Thymus (tissue), 11 donors: ENCODE measurements around the gene TGFBR3. TPM values are rescaled to one million over a fixed set of nuclear protein-coding genes. Genes with fewer than 3 reads are reported as not detected.

Experiments used
- DNase-seq, 9 donors: peaks; one replicate each; pipeline ENCODE4 v3.0.0-alpha.2; 2013; ENCODE audit warnings: low spot score in 9 of 9, low read depth in 6 of 9, missing footprints in 1 of 9
- H3K27ac ChIP-seq, 2 donors: one replicate each; pipeline ENCODE4 v1.5.1; 2013; ENCODE audit warnings: control low read depth in 1 of 2, low read depth in 1 of 2, low read length in 1 of 2, mild to moderate bottlenecking in 1 of 2, moderate library complexity in 1 of 2
- H3K27me3 ChIP-seq, 2 donors: one replicate each; pipeline ENCODE4 v1.5.1; 2013; ENCODE audit warnings: low read length in 1 of 2; ENCODE audit not compliant: control insufficient read depth in 2 of 2, insufficient read depth in 1 of 2
- H3K36me3 ChIP-seq, 2 donors: one replicate each; pipeline ENCODE4 v1.5.1; 2013; ENCODE audit warnings: low read length in 1 of 2, mild to moderate bottlenecking in 1 of 2, moderate library complexity in 1 of 2; ENCODE audit not compliant: control insufficient read depth in 2 of 2, insufficient read depth in 2 of 2
- H3K4me1 ChIP-seq, 2 donors: one replicate each; pipeline ENCODE4 v1.5.1; 2013; ENCODE audit warnings: low read length in 2 of 2; ENCODE audit not compliant: control insufficient read depth in 2 of 2, insufficient read depth in 2 of 2
- H3K4me3 ChIP-seq, 2 donors: one replicate each; pipeline ENCODE4 v1.5.1; 2013; ENCODE audit warnings: low read length in 2 of 2, control low read depth in 1 of 2, mild to moderate bottlenecking in 1 of 2
- H3K9me3 ChIP-seq, 2 donors: one replicate each; pipeline ENCODE4 v1.5.1; 2013; ENCODE audit warnings: low read length in 1 of 2, mild to moderate bottlenecking in 1 of 2; ENCODE audit not compliant: control insufficient read depth in 2 of 2, insufficient read depth in 1 of 2
- WGBS: extraction: QIAGEN DNeasy Blood & Tissue Kit; methylation state at CpG from one replicate; pipeline ENCODE4 v1.1.7; 2013; 5-methylcytosine and 5-hydroxymethylcytosine counted together
- polyA plus RNA-seq: library from polyadenylated mRNA; stranded (reverse); fragments of 200-250 nt; gene quantifications from one replicate; pipeline ENCODE4 v1.2.3, GENCODE V29; 2013
- total RNA-seq: library from RNA; stranded (reverse); fragments of 120-200 nt; gene quantifications from one replicate; pipeline ENCODE4 v1.2.4, GENCODE V29; 2013
- donor health status: healthy.

TGFBR3 gene
- total and polyA plus RNA-seq, 2 donors: 5.4 to 10.1 TPM

DNA sequence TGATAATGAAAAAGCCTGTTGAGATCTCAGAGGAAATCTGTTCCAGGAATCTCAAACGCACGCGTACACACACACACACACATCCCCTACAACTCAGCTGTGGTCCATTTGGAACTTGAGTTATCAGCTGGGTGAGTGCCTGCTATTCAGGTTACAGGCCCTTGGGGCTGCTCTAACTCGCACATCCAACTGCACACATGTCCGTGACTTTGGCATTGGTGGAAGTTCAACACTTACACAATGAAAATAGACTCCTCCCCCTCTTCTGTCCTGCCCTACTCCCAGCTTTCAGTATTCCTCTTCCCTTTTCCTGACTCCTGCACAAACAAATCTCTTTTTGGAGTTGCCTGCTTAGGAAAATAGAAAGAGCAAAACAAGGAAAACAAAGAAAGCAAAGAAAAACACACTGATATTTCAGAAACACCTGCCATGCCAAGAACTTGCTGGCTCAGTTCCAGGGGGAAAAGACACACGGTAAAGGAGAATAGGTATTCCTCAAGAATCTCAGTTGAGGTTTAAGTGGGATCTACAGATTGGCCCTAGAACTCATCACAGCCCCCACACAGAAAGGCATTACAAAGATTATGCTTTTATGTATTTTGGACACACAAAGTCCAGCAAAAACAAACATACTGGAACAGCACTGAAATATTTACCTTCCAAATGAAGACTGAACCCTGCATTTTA lies 140.9 kb downstream of the TGFBR3 start:
- Histone ChIP-seq H3K9me3 (peaks cover 0 to 6% of the 10 kb centered on the region in 2 donors), H3K4me1 (peaks cover 0 to 5% of the 10 kb centered on the region in 2 donors), H3K4me3 (no peak overlapping the region), H3K27ac (peak overlapping the region; percentile 2 to 68), H3K27me3 (no peaks in the 10 kb centered on the region), H3K36me3 (no peaks in the 10 kb centered on the region)
- WGBS: 91% methylated on average over 6 of the region's 6 CpGs
- DNase-seq: peak in 1 of 9 donors; percentile 20

DNA sequence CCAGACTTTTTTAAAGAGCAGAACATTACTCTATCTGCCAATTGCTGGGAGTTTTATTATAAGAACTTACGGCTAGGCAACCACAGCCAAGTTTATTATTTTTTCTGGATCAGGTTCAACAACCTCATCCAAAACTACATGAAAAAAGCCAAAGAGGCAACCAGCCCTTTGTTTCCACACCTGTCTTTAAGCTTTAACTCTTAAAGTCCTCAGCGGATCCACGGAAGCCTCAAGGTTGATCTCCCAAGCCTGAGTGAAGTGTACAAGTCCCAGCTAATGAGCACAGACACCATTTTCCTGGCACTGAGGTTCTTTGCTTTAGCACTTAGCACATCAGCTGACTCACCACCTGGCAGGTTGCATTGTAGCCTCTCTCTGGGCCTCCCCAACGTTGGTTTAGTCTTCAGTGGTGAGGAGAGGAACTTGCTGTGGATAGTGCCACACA lies 143.1 kb downstream of the TGFBR3 start:
- H3K27me3 ChIP-seq: no peaks in the 10 kb centered on the region
- H3K36me3 ChIP-seq: no peaks in the 10 kb centered on the region
- H3K9me3 ChIP-seq: peaks cover 0 to 6% of the 10 kb centered on the region in 2 donors
- WGBS: 78% methylated on average over 4 of the region's 4 CpGs
- H3K4me3 ChIP-seq: no peak overlapping the region
- DNase-seq: peak in 1 of 9 donors; percentile 22
- peak overlapping the region in 1 of 2 donors; percentile 37 for H3K27ac ChIP-seq
- H3K4me1 ChIP-seq: peaks cover 0 to 5% of the 10 kb centered on the region in 2 donors

DNA sequence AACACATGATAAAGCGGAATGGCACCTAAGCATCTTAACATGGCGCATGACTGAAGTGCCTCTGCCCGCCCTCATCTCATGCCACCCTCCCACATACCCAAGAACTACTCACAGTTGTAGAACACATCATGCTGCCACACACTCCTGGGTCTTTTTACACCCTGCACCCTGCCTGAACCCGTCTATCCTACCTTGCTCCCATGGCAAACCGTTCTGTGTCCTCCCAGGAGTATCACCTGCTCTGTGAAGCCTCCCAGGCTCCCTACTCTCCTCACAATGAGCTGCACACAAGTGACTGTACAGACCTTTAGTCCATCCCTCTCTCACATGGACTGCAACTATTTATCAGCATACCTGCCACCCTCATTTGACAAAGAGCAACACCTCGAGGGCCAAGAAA lies 144.0 kb downstream of the TGFBR3 start:
- no peak for DNase-seq
- Histone ChIP-seq H3K9me3 (peaks cover 0 to 3% of the 10 kb centered on the region in 2 donors), H3K27ac (no peak overlapping the region), H3K4me3 (no peak overlapping the region), H3K36me3 (no peaks in the 10 kb centered on the region), H3K4me1 (peaks cover 0 to 8% of the 10 kb centered on the region in 2 donors), H3K27me3 (no peaks in the 10 kb centered on the region)
- WGBS: 94% methylated on average over 6 of the region's 6 CpGs

DNA sequence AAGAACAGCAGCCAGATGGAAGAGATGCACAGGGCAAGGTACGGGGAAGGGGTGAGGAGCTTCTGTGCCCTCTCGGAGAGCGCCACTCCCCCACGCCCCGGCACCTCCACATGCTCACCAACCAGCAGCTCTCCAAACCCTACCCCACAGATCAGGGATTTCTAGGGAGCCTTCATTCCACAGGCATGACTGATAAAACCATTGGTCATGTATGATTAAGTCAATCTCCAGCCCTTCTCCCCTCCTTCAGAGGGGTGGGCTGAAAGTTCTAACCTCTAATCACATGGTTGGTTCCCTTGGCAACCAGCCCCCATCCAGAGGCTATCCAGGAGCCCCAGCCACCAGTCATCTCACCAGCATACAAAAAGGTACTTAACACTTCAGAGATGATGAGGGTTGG lies 144.7 kb downstream of the TGFBR3 start:
- no peak overlapping the region for H3K27ac ChIP-seq
- peaks cover 0 to 3% of the 10 kb centered on the region in 2 donors for H3K9me3 ChIP-seq
- H3K36me3 ChIP-seq: no peaks in the 10 kb centered on the region
- no peak overlapping the region for H3K4me3 ChIP-seq
- peaks cover 0 to 8% of the 10 kb centered on the region in 2 donors for H3K4me1 ChIP-seq
- no peaks in the 10 kb centered on the region for H3K27me3 ChIP-seq
- WGBS: 97% methylated on average over 5 of the region's 5 CpGs
- no peak for DNase-seq

DNA sequence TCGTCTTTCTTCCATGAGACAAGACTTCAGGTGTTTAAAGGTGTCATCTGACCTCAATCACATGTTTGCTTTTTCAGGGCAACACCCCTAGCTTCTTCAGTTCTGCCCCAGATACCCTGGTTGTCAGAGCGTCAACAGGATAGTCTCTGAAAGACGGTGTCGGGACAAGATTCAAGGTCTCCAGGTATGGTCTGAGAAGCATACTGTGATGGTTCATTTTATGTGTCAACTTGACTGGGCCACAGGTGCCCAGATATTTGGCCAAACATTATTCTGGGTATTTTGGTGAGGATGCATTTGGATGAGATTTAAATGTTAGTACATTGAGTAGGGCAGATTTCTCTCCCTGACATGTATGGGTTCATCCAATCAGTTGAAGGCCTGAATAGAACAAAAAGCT lies 148.3 kb downstream of the TGFBR3 start:
- Histone ChIP-seq H3K36me3 (no peaks in the 10 kb centered on the region), H3K27me3 (no peaks in the 10 kb centered on the region), H3K27ac (no peak overlapping the region), H3K9me3 (no peaks in the 10 kb centered on the region), H3K4me3 (no peak overlapping the region), H3K4me1 (peaks cover 0 to 10% of the 10 kb centered on the region in 2 donors)
- 89% methylated on average over 4 of the region's 4 CpGs for WGBS
- no peak for DNase-seq

DNA sequence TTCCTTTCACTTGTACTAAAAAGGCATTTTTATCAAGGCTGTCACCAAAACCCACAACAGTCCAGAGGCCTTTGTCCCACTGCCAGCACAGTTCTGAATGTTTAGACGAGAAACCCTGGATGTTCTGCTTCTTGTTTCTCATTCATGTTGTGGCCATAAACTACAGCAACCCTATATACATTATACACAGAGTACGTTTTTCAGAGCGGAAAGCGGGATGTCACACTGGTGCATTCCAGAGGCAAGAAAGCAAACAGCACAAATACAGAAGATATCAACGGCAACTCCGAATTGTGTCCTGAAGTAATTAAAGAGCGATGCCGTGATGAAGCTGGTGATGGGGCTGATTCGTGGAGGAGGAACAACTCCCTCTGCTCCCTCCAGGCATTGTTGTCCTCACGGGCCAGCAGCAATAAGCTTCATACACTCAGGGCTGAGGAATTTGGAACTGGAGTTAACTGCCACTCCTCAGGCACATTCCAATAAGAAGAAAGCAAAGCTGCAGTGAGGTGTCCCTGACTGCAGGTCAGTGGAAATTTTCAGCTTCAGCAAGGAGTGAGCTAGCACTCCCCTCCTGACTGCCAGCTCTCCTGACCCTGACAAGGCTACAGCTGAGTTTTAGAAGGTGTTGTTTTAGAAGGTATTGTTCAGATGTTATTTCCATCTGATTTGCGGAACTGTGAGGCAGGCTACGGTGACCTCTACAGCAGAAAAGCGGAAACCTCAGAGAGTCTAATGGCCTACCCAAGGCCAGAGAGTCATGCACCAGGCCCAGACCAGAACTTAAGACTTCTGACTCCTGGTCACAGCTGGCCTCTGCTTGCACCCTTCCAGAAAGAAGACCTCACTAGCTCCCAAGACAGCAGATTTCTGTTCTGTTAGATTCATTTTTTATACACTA lies 149.0 kb downstream of the TGFBR3 start:
- Histone ChIP-seq H3K9me3 (no peaks in the 10 kb centered on the region), H3K4me3 (no peak overlapping the region), H3K27me3 (no peaks in the 10 kb centered on the region), H3K27ac (peak overlapping the region; percentile 36 to 60), H3K4me1 (peaks cover 0 to 17% of the 10 kb centered on the region in 2 donors), H3K36me3 (no peaks in the 10 kb centered on the region)
- DNase-seq: no peak
- WGBS: 87% methylated on average over 13 of the region's 13 CpGs

DNA sequence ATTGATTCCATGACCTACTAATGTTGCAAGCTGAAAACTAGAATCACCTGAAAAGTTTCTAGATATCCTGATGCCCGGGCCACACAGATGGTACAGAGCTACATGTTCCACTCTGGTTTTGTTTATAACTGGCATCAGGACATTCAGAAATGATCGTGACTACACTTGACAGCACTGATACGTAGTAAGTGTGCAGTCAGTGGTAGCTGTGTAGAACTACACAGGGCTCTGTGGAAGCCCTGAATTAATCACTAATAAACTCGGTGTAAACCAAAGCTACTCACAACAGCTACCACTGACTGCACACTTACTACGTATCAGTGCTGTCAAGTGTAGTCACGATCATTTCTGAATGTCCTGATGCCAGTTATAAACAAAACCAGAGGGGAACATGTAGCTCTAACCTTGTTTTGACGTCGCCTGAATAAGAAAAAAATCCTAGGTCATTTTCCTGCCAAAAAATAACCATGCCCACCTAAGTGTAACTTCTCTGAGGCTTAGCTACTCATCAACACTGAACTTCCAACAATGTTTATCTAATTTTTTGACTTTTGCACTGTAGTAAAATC lies 149.7 kb downstream of the TGFBR3 start:
- Histone ChIP-seq H3K36me3 (no peaks in the 10 kb centered on the region), H3K9me3 (no peaks in the 10 kb centered on the region), H3K27me3 (no peaks in the 10 kb centered on the region), H3K4me3 (no peak overlapping the region), H3K27ac (no peak overlapping the region), H3K4me1 (peaks cover 3 to 24% of the 10 kb centered on the region in 2 donors)
- WGBS: 91% methylated on average over 8 of the region's 8 CpGs
- DNase-seq: no peak

DNA sequence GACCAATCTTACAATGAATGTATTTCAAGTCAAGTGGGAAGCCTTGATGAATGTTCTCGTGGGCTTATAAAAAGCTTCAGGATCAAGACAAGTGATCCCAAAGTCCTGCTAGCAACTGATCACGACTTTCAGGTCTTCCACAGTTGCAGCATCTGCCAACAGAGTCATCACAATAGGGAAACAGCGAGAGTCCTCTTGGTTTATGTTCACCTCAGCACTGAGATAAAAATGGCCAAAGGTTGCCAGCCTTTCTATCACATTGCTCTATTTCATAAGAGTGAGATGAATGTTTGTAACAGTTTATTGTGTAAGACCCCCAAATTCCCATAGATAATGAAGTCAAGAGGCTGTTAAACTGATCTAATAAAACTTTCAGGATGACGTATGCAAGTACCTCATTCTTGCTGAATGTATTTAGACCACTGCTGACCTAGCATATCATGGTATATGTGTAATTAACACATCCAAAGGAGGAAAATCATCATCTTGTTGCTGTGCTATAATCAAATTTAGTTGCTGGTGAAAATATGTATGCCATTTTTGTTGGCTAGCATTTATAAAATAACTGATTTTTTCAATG lies 150.6 kb downstream of the TGFBR3 start:
- Histone ChIP-seq H3K36me3 (no peaks in the 10 kb centered on the region), H3K4me1 (peaks cover 3 to 30% of the 10 kb centered on the region in 2 donors)
- 95% methylated on average over 4 of the region's 4 CpGs for WGBS

More for the DNA sequence above, 150.6 kb downstream of the TGFBR3 start:
- H3K27ac ChIP-seq: no peak overlapping the region
- no peak overlapping the region for H3K4me3 ChIP-seq
- H3K9me3 ChIP-seq: no peaks in the 10 kb centered on the region
- H3K27me3 ChIP-seq: no peaks in the 10 kb centered on the region
- DNase-seq: no peak
